ENCODE data around the gene TMX3.

Gene TMX3, protein sequence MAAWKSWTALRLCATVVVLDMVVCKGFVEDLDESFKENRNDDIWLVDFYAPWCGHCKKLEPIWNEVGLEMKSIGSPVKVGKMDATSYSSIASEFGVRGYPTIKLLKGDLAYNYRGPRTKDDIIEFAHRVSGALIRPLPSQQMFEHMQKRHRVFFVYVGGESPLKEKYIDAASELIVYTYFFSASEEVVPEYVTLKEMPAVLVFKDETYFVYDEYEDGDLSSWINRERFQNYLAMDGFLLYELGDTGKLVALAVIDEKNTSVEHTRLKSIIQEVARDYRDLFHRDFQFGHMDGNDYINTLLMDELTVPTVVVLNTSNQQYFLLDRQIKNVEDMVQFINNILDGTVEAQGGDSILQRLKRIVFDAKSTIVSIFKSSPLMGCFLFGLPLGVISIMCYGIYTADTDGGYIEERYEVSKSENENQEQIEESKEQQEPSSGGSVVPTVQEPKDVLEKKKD

DNA sequence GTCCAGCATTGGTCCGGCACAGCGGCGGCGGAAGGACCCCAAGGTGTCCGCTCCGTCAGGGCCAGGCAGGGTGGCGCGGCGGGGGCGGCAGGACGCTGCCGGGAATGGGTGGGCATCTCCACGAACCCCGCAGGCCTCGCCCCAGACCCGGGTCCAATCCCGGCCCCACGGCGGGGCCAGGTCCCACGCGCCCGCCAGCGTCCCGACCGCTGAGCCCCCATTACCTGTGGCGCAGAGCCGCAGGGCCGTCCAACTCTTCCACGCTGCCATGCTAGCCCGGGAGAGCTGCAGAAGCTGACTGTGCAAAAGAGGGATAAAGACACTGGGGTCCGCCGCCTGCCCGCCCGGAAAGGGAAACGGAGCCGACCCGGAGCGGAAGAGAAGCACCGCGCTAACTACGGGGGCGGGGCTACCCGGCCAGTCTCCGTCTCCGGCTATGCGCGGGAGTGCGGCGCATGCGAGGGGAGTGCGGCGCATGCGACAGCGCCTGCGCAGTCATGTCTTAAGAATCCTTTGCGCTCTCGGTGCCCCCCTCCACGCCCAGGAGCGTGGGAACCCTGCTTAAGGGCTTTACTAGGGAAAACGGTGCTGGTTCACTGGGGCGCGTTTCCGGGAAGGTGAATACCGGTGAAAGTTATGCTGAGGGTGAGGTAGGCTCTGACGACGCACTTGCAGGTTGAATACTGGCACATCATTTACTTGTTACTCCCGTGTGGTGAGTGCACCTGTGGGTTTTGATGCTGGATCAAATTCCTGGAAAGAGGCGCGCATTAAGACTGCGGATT, at the start of gene TMX3:
Gene TMX3, minus strand, starts transcription at position 397 of the 785 bp plus-strand sequence. Its CDS starts 127 bp downstream, at position 270.
- peak; percentile 94 for DNase-seq

- DNase-seq: no peak
Observed at GRCh38 chr18:68764016-68764415, 49.1 kb upstream of the TMX3 start.

DNA sequence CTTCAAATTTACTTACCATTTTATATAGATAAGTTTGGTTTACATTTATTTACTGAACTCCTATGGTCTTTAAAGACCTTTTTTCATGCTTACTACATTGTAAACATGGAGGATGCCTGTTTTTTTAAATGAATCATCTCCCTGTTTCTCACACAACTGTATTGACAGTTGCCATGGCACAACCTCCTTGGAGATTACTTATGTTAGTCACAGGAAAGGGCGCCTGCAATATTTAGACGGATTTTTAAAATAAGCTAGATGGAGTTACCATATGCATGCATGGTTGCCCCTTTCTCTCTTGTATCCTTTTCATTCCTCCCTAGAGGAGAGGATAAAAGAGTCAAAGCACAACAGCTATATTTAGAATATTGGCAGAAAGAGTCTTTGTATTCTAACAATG, 48.2 kb upstream of the TMX3 start:
- DNase-seq: no peak

DNA sequence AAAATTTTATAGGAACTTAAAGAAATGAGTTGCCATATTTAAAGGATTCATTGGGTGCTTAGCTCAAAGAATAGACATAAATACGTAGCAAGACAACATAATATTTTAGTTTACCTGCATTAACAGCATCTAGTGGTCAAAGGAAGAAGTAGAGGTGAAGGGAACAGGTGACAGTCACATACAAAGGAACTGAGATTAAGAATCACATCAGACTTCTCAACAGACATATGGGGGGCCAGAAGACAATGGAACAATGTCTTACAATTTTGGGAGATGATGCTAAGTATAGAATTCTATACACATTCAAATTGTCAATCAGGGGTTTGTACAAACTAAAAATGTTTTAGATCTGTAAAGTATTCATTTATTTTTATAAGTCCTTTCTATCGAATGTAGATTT, 44.4 kb upstream of the TMX3 start:
- DNase-seq: no peak

GRCh38 chr18:68757126-68757525, 42.2 kb upstream of the TMX3 start:
- no peak for DNase-seq

- DNase-seq: no peak
Observed at GRCh38 chr18:68742206-68742605, 27.3 kb upstream of the TMX3 start.

DNA sequence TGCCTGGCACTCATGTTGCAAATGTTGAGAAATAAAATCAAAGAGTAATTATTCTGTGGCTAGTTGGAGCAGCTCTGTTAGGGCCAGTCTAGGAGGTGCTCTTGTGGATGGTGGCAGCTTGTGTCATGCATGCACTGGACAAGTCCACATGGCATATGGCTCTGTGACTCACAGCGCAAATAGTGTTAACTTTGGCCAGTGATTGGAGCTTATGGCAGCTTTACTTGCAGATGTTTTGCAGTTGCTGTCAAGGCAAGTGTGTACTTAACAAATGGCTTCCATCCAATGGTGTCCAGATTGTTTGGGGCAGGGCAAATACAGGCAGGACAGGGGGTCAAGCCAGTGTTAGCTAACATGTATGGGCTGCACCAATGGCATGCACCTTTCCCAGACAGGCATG, 26.1 kb upstream of the TMX3 start:
- no peak for DNase-seq

DNA sequence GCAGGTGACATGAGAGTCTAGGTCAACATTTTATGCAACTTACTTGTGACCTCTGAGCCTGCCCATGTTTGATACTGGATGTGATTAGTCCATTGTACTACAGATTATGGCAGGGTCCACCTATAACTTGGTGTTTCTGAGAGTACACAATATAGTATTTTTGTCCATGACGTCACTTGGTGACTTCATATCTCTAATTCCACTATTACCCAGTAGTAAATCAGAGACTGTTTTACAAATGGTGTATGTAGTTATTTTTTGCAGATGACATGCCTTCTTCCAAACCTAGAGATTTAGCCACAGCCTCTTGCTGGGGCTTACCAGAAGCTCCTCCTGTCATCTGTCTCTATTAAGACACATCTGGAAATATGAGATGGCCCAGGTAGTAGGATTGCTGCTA, 24.6 kb upstream of the TMX3 start:
- DNase-seq: no peak

DNA sequence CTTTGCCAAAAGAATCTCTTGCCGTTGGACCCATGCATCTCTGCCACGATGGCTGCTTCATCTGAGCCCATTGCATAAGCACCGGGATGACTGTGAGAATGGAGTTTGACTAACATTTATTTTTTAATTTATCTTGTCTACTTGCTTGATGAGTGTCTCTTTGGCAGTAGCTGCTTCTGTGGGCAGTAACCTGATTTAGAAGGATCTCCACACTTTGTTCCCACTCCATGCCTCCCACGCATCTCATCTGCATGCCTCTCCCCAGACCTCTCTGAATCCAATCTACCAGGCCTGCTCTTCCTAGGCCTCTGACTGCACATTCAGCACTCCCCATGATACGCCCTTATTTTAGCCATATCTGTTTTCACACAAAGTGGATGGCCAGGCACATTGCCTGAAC, 23.7 kb upstream of the TMX3 start:
- no peak for DNase-seq

- no peak for DNase-seq
Observed at GRCh38 chr18:68735483-68736343, 20.8 kb upstream of the TMX3 start.

DNA sequence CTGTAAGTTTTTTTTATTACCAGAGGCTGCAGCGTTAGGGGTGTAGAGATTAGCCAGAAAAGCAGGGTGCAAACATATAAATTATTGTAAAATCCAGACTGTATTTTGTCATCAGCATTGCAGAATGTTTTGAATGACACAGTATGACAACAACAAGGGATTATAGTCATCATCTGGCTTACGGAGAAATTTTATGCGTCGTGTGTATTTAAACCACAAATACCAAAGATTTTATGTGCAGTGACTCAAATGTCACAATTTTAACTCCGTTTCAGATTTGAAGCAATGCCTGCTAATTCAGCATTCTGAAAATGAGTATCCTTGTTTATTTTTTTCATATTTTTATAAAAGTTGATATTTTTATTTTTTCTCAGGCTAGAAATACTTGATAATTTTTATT, 19.4 kb upstream of the TMX3 start:
- DNase-seq: no peak

DNA sequence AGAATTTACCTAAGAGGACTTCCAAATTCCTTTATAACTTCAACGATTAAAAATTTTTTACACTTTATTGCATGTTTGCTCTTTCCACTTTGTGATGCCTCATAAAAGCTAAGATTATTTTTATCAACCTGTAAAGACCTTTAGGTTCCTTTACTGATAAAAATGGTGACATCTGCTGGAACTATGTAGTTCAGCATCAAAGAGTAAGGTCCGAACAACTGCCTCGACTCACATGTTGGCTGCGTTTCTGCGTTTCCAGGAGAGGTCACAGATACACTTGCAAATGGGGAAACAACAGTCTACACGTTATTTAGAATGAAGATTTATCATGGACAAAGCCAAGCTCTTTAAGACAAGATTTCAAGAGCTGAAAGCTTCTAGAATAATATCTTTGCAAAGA, 18.8 kb upstream of the TMX3 start:
- DNase-seq: no peak

DNA sequence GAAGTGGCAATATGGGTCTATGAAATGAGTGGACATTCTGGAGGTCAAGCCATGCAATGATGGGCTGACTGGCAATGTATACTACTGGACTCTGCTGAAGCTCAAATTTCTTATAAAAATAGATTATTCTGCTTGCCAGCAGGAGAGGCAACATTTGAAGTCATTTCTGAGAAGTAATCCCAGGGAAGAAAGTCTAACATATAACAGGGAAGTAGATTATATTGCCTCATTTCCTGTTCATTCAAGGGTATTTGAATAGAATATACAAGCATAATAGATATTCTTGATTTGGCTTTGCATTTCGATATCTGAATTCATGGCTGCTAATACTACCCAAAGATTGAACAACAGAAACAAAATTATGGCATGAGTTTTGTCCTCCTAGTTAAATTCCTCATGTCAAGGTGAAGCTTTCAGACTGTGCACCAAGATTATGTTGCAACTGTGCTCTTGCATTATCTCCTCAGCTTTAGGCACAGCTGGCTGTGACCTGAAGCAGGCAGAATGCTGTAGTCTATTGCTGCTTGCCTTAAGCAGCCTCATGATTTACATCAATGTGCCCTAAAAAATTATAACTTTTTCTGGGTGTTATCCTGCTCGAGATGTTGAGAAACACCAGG, 13.3 kb upstream of the TMX3 start:
- no peak for DNase-seq

DNA sequence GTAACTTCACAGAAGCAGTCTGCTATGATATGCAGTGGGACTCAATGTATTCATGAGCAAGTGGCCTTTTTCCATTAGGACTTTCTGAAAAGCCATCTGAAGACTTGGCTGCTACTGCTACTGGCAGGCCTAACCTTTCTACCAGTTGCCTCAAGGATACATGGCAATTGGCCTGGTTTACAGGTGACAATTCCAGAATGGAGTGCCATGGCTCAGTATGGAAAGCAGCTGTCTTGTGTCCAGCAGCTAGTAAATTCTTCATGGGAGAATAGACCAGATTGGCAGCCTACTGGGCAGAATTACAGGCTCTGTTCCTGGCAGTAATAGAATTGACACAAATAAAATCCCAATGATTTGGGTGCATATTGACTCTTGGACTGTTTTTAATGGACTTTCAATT, 12.6 kb upstream of the TMX3 start:
- DNase-seq: no peak

- DNase-seq: no peak
Observed at GRCh38 chr18:68725346-68725745, 10.4 kb upstream of the TMX3 start.

DNA sequence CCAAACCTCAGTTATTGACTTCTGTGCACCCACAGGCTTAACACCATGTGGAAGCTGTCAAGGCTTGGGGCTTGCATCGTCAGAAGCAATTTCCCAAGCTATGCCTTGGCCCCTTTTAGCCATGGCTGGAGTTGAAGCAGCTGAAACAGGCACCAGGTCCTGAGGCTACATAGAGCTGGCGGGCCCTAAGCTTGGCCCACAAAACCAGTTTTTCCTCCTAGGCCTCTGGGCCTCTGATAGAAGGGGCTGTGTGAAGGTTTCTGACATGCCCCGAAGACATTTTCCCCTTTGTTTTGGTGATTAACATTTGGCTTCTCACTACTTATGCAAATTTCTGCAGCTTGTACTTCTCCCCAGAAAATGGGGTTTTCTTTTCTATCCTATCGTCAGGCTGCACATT, 9.1 kb upstream of the TMX3 start:
- no peak for DNase-seq

DNA sequence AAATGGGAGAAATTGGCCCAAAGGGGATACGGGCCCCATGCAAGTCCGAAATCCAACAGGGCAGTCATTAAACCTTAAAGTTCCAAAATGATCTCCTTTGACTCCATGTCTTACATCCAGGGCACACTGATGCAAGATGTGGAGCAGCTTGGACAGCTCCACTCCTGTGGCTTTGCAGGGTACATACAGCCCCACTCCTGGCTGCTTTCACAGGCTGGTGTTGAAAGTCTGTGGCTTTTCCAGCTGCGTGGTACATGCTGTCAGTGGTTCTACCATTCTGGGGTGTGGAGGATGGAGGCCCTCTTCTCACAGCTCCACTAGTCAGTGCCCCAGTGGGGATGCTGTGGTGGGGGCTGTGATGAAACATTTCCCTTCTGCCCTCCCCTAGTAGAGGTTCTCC, 8.6 kb upstream of the TMX3 start:
- no peak for DNase-seq

- DNase-seq: no peak
Observed at GRCh38 chr18:68722821-68723220, 7.9 kb upstream of the TMX3 start.

DNA sequence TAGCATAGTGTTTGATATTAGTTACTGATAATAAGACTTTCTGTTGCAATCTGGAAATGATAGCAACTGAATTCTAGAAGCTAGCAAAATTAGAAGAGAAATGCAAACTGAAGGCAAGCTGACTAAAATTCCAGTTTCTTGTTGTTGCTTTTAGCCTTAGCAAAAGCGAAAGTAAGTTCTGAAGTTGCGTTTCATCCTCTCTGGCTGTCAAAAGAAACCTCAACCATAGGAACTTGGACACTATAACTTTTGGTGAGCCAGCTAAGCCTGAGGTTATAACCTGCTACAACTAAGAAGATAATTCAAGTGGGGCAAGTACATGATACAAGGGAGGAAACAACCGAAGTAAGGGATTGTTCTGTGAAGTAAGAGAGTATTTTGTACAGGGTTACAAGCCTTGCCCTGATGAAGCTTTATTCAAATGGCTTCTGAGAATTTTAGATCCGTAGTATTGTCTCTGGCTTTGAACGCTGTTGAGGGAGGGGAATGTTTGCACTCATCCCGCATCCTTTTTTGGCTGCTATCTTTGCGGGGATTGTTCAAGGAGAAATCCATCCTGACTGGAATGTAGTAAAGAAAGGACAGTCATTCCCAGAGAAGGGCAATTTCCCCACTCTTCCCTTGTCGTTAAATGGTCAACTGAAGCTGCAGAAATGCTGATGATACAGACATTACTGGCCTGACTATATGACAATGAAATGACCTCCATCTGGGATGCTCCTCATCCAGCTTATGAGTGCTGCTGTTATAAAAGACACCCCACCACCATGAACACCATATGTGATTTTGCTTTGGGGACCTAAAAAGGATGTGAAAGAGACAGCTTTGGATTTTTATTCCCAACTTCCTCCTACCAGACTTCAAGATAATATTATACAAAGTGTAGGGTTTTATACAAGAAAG, 7.0 kb upstream of the TMX3 start:
- no peak for DNase-seq

- DNase-seq: no peak
Observed at GRCh38 chr18:68714366-68714711, 569 bp downstream of the TMX3 start.

- DNase-seq: no peak
Observed at GRCh38 chr18:68713796-68714195, 1.1 kb downstream of the TMX3 start.

- DNase-seq: no peak
Observed at GRCh38 chr18:68713131-68713530, 1.8 kb downstream of the TMX3 start.

Measured in activated naive CD4-positive, alpha-beta T cell treated with anti-CD3 and anti-CD28 coated beads, Interleukin-2, amount 50 U/mL, for 16 hours (primary cell).